Stimulated activated CD4-positive, alpha-beta T cell treated with anti-CD3 and anti-CD28 coated beads, Interleukin-4, amount 100 ng/mL, for 48 hours (primary cell): ENCODE measurements around the gene CYP3A5.
"Not testable (repeated sequence)": the region's sequence is repeated elsewhere in the genome, so short reads cannot be mapped to it uniquely, and the experiment has no call there.

Experiments
- DNase-seq, 2 donors: peaks; one replicate each; pipeline ENCODE4 v3.0.0-alpha.2; 2020; ENCODE audit warnings: low read depth in 2 of 2

The CYP3A5 gene

GRCh38 chr7:99685871-99686608 lies 6.2 kb upstream of the CYP3A5 start:
- not testable (repeated sequence) for DNase-seq

- no peak for DNase-seq
Observed at GRCh38 chr7:99685129-99685758, 5.4 kb upstream of the CYP3A5 start.

GRCh38 chr7:99679032-99679399 lies 780 bp downstream of the CYP3A5 start:
- DNase-seq, result no peak

DNA sequence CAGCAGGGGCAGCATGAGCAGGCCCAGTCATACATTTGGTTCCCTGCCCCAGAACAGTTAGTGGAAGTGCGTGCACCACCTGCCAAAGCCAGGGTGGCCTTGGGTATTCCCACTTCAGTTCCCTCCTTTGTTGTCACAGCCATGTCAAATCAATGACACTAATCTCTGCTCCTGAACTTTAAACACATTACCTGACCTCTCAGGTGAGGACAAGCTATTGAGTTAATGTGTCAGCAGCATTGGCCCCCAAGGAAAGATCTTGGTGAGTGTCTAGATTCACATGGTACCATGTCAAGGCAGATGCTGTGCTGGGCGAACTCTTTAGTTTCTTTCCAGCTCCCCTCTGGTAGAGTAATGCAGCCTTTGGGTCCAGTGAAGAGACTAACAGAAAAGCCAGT lies 2.1 kb downstream of the CYP3A5 start:
- no peak for DNase-seq

- DNase-seq, result no peak
Observed at GRCh38 chr7:99677013-99677647, 2.7 kb downstream of the CYP3A5 start.

DNA sequence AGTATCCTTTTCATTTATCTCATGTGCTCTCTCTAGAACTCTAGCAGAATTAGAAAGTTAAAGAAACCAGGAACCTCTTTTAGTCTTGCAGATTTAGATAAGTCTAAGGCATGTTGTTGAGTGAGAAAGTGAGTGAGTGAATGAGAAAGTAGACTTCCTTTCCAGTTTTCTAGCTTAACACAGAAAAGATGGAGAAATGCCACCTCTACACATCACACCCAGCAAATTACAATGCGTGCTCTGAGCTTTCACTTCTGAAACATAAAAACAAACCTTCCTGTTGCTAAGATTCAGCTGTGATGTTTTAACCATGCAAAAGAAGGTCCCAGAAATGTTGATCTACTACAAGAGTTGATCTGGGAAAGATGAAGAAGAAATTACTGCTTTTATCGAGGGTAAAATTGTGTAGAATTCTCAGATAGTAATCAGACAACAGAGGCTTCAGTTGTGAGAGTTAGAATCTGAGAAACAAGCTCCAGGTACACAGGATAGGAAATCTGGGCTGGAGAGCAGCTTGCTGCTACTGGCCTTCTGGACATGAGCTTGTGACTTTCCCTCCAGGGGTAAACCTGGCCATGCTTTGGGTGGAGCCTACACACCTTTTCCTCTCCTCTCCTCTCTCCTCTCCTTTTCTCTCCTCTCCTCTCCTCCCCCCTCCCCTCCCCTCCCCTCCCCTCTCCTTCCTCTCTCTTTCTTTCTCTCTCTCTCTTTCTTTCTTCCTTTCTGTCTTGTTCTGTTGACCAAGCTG lies 4.6 kb downstream of the CYP3A5 start:
- no peak for DNase-seq

- no peak for DNase-seq
Observed at GRCh38 chr7:99672573-99672972, 7.2 kb downstream of the CYP3A5 start.

- DNase-seq, result no peak
Observed at GRCh38 chr7:99669782-99670181, 10.0 kb downstream of the CYP3A5 start.

GRCh38 chr7:99668541-99668940 lies 11.3 kb downstream of the CYP3A5 start:
- DNase-seq, result no peak

DNA sequence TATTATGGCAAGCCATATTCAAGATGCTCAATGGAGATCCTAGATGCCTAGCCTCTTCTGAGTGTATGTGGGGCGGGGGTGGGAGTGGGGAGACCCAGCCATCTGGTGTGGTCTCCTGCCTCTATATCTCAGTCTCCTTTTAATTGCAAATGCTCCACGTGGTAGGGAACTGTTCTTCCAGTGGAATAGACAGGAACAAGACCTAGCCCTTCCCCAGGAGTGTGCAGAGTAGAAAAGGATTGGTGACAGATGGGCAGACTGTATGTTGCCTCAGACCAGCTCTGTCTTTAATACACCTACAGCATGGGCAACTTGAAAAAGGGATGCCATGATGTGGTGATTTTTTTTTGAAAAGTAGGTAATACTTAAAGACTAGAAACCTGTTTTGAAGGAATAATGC lies 12.6 kb downstream of the CYP3A5 start:
- DNase-seq, result no peak

GRCh38 chr7:99666013-99666395 lies 13.8 kb downstream of the CYP3A5 start:
- DNase-seq, result no peak

GRCh38 chr7:99665312-99666012 lies 14.3 kb downstream of the CYP3A5 start:
- DNase-seq, result no peak

DNA sequence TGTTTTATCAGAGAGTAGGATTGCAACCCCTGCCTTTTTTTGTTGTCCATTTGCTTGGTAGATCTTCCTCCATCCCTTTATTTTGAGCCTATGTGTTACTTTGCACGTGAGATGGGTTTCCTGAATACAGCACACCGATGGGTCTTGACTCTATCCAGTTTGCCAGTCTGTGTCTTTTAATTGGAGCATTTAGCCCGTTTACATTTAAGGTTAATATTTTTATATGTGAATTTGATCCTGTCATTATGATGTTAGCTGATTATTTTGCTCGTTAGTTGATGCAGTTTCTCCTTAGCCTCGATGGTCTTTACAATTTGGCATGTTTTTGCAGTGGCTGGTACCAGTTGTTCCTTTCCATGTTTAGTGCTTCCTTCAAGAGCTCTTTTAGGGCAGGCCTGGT lies 21.9 kb downstream of the CYP3A5 start:
- DNase-seq, result not testable (repeated sequence)

DNA sequence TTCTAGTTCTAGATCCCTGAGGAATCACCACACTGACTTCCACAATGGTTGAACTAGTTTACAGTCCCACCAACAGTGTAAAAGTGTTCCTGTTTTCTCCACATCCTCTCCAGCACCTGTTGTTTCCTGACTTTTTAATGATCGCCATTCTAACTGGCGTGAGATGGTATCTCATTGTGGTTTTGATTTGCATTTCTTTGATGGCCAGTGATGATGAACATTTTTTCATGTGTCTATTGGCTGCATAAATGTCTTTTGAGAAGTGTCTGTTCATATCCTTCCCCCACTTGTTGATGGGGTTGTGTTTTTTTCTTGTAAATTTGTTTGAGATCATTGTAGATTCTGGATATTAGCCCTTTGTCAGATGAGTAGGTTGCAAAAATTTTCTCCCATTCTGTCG lies 25.2 kb downstream of the CYP3A5 start:
- not testable (repeated sequence) for DNase-seq

DNA sequence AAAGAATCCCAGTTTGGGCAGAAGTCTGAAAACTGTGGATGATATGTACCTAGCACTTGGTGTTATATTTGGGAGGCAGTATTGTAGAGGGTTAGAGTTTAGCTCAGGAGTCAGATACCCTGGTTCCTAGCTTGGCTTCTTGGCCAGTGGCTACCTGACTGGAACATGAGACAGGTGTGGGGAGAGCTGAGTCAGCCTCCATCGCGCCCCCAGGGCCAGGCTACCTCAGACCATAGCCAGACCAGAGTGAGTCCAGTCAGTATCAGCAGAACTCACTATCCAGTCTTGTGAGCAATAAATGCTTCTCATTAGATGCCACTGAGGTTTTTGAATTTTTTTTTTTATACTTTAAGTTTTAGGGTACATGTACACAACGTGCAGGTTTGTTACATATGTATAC lies 26.0 kb downstream of the CYP3A5 start:
- no peak for DNase-seq

GRCh38 chr7:99653269-99653668 lies 26.5 kb downstream of the CYP3A5 start:
- not testable (repeated sequence) for DNase-seq

DNA sequence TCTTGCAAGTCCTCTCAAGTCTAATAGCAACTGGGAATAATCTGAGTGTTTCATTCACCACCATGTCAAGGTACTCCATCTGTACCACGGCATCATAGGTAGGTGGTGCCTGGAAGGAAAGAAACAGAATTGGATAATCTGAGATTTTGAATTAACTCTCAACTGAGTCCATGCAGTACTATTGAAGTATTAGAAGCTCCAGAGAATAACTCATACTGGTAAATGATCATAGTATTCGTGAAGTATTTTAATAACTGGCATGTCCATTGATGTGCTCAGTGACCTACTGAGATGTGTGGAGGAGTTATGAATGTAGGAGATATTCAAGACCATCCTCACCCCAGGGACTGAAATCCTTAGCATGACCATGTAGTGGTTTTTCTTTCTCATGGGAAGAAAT lies 27.1 kb downstream of the CYP3A5 start:
- DNase-seq, result no peak

GRCh38 chr7:99651290-99651689 lies 28.5 kb downstream of the CYP3A5 start:
- no peak for DNase-seq

GRCh38 chr7:99648843-99649242 lies 31.0 kb downstream of the CYP3A5 start:
- no peak for DNase-seq

DNA sequence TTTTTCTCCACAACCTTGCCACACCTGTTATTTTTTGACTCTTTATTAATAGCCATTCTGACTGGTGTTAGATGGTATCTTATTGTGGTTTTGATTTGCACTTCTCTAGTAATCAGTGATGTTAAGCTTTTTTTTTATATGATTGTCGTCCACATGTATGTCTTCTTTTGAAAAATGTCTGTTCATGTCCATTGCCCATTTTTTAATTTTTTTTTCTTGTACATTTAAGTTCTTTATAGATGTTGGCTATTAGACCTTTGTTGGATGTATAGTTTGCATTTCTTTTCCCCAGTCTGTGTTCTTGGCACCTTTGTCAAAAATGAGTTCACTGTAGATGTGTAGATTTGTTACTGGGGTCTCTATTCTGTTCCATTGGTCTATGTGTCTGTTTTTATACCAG lies 34.2 kb downstream of the CYP3A5 start:
- no peak for DNase-seq

GRCh38 chr7:99644431-99644830 lies 35.4 kb downstream of the CYP3A5 start:
- DNase-seq, result no peak

GRCh38 chr7:99643464-99643863 lies 36.3 kb downstream of the CYP3A5 start:
- DNase-seq, result no peak
